SK-MEL-5 (cell line): ENCODE results near the gene ARNT2. TPM values are rescaled to one million over a fixed set of nuclear protein-coding genes. Genes with fewer than 3 reads are reported as not detected.

ENCODE experiments used
- DNase-seq: peaks from one replicate; pipeline ENCODE4 v3.0.0-alpha.2; 2016; ENCODE audit warnings: low read depth, low spot score
- in situ Hi-C: cut with HindIII; loops from 2 replicates; pipeline ENCODE4 v1.10.0; 2016; ENCODE audit warnings: low sequenced_read_pairs, high pct_unique_total_duplicates, low pct_unique_long_range_greater_than_20kb
- total RNA-seq: library from RNA; depleted of rRNA; stranded (reverse); fragments of >200 nt; shearing (Covaris generic); gene quantifications from 2 replicates; pipeline ENCODE4 v1.2.3, GENCODE V29; 2014

Gene ARNT2
- total RNA-seq, 1 experiment from 2014 or later, result 33.6 TPM

DNA sequence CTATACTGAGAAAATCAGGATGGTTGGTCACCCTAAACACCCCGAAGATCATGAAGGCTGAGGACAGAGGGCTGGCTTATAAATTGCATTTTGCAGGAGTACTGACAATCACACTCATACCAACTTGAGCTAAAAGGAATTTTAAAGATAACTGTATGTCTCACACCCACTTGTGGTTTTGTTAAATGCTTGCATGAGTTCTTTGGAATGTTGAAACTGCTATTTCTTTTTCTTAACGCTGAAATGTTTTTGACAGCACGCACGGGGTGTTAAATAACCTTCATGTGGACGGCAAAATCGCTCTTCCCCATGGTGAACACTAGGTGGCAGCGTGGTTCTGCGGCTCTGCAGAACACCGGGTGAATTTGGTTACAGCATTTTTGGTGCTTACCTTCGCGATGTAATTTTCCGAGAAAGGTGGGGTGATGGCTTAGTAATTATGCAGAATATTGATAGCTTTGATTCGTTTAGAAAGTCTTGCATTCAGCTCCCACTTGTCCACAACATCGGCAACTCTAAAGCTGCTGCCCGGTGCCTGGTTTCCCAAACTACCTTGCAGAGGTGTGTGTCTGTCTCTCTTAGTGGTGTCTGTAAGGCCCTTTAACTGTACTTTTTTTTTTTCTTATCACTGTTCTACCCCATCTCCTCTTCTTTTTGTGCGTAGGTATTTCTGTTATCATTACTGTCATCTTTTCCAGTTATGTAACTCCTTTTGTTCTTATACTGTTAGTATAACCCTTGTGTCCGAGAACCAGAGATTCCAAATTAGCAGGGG is 51.7 kb downstream of the ARNT2 start:
- in situ Hi-C loops, result no loop called here

DNA sequence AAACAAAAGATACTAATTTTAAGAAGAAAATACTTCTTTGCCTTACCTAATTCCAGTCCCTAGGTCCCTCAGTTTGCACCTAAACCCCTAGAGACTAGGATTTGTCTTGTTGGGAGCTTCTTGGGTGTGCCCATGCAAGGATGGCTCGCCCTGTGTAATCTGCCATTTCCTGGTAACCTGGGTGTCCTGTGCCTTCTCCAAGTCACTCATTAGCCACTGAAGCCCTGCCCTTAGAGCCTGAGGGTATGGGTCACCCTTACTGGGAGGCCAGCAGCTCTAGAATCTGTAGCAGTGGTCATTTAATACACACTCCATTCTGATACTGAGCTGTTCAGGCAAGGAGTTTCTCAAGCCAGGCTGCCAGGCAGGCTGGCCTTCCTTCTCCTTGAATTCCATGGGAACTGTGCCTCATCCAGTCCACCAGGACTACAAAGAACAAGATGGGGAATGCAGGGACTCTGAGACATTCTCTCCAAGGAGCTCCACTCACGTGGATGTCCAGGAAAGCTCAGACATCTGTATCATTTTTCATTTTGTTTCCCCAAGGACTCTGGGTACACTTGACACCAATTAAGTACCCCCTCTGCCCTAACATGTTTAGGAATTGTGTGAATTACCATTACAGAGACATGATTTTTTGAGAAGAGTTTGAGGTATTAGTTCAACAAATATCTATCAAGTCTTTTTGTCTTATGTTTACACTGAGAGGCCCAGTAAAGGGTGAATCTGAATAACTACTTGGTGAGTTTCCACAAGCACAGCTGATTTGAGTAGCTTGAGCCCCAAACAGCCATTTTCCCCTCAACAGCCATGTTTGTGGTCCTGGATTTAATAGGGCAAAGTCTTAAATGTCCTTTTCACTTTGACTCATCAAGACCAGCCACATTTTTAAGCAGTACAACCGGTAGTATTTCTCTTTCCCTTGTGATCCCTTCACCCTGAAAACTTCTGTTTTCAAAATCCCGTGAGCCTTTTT is 52.6 kb downstream of the ARNT2 start:
- in situ Hi-C loops, result no loop called here
- no peak for DNase-seq

More for the DNA sequence above, 51.7 kb downstream of the ARNT2 start:
- DNase-seq, result peak; percentile 71

DNA sequence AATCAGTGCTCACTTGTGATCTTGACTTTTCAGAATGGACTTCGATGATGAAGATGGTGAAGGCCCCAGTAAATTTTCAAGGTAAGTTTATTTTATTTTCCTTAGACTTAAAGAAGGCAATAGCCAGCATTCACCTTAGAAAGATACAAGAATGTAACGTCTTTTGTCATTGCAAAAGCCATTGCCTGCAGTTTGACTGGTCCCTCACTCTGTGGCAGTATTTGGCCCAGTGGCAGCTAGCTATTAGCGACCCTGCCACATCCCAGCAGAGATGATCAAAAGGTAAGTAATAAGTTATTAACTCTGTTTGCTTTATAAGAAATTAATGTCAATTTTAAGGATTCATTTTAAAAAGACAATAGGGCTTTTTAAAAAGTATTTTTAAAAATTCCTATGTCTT is 53.7 kb downstream of the ARNT2 start:
- in situ Hi-C loops, result no loop called here
- DNase-seq, result no peak

DNA sequence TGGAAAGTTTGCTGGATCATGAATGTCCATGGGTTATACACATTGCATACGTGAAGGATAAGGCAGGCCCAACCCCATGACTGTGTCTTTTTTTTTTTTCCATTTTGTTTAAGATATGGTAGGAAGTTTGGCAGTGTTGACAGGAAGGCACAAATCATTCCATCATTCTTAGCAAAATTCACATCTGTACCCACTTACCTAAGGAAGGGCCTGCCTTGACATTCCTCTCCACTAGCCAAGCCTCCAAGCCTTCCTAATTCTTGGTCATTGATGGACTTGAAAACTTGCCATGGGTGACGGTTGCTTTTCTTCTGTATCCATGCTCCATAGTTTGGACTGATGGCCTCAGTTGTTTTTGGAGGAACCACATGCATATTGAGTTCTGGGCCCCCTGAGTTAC is 54.4 kb downstream of the ARNT2 start:
- no peak for DNase-seq
- in situ Hi-C loops, result no loop called here

DNA sequence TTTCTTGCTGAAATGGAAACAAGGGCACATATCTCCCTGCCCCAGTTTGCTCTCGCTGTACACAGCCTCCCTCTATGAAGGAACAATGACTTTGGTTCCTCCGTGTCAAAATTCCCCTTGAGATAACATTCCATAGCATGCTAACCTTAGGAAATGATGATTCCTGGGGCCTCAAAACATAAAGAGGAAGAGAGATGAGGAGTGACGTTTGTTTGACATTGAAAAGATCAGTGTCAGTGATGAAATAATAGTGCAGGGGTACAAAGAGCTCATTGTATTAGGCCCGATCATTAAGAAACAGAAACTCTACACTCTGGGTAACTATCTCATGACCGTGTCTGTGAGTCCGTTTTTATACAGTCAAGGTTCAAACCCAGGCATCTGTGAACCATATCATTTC is 55.2 kb downstream of the ARNT2 start:
- in situ Hi-C loops, result no loop called here
- DNase-seq, result peak; percentile 95

DNA sequence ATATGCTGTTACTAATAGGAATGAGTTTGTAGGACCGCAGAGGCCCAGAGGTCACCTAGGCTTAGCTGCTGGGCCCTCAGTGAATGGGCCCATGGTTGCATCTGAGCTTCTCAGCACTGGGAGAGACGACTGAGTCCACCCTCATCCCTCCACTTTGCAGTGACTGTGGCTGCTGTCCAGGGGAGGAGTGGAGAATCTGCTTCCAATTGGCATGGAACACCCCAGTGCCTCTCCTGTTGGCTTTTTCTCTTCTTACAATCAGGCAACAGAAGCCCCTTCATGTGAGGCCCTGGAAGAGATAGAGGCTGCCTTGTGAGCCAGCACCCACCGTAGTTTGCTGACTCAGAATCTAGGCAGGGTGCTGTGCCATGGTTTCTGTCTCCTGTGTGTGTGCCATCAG is 55.6 kb downstream of the ARNT2 start:
- in situ Hi-C loops, result no loop called here
- DNase-seq, result no peak

DNA sequence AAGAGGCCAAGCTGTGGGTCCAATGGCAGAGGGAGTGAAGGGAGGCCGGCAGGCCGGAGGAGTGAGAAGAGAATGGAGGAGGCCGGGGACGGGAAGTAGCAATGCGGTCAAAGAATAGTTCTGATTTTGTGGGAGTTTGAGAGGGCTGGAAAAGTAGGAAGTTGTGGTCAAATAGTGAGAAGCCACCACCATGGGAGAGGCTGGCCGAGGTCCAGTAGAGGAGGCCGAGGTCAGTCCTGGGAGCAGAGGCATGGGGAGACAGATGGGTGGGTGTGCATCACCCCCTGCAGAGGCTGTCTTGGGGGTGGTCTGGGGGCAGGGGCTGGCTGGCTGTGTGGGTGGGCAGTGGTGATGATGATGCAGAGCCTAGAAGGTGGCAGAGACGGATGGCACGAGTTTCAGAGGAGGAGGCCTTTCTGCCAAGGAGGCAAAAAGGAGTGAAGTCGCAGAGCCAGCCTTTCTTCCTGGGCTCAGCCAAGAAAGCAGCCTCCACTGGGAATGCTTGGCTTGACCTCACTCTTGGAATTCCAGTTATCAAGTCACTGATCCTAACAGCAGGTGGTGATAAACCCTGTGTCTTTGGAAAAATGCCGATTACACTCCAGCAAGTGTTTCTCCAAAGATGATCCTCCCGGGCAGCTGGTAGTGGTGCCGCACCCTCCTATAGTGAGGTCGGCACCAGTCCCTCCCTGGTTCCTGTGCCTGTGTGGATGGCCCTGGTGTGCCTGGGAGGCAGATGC is 57.3 kb downstream of the ARNT2 start:
- no peak for DNase-seq
- in situ Hi-C loops, result no loop called here

DNA sequence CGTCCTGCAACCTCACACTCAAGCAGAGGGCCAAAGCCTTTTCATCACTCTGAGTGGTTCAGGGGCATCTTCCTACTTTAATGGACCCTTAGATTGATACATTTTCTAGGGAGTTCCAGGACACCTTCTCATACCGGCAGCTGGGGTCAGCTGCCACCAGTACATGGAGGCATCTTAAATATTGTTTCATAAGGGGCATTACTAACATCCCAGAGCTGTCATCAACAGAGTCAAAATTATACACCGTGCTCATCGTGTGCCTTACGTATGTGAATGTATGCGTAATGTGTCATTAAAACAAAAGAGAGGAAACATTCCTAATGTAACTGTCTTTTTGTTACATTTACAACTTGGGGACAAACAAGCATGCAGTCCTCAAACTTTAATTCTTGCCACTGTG is 57.9 kb downstream of the ARNT2 start:
- DNase-seq, result no peak
- in situ Hi-C loops, result no loop called here

DNA sequence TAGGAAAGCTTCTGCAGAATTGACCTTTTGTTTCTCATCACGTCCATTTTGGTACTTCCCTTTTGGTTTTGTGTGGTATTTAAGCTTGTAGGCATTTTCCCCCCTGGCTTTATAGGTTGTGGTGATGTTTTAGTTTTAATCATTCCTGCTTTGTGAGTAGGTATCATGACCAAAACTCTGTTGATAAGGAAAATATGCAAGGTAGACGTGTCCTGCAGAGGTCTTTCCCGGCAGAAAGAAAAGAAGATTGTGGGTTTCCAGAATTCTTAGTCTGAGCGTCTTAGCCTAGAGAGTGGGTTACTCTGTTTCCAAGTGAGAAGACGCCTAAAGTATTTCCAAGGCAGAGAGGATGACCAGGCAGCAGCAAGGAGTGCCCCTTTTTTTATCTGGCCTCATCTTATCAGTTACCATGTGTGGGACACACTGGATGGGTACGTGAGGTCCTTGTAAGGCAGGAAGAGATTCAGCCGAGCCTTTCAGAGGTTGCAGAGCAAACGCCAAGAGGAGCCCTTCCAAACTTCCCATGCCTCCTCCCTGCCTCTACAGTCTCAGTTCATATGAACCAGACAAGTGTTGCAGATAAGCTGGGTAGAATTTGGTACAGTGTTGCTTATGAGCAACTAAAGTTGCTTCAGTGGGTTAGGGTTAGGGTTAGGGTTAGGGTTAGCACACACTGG is 58.8 kb downstream of the ARNT2 start:
- no peak for DNase-seq
- in situ Hi-C loops, result no loop called here

DNA sequence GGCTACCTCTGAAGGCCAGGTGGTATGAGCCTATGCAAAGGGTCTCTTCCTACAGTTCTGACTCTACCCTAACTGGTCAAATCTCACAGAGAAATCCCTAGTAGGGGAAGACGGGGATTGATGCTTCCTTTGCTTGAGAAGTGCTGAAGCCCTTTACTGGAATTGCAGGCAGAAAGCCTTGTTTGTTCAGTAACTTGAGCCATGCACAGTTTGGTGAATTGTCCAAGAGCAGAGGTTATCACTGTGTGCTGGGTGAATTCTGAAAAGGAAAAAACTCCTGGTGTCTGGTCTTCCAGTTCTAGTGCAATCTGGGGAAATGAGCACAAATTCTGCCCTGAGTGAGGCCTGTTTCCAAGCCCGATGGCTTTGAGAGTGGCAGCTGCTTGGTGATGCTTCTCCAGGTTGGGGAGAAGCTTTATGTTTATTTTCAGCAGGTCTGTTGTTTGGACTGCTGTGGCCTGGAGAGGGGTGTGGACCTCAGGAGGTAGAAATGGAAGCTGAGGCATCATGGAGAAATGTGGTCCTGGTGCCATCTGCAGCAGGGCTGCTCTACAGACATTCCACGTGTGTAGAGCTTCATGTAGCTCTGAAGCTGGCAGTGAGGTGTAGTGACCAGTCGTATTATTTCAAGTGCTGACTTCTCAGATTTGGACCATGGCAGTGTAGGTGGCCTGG is 60.9 kb downstream of the ARNT2 start:
- DNase-seq, result no peak
- in situ Hi-C loops, result no loop called here

DNA sequence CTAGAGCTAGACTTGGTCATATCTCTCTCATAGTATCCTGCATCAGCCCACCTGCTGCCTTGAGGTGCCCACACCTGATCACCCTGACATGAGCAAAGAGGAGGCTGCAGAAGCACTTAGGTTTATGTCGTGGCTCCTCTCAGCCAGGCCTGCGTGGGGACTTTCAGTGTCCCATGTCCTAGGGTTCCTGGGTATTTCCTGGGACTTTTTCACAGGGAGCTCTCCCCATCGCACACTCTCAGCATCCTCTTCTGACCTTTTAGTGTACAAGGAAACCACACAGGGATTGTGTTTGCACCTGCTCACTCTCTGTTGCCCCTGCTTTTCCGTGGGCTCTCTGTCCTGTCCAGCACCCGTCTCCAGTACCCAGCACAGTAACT is 61.4 kb downstream of the ARNT2 start:
- in situ Hi-C loops, result no loop called here
- DNase-seq, result no peak

DNA sequence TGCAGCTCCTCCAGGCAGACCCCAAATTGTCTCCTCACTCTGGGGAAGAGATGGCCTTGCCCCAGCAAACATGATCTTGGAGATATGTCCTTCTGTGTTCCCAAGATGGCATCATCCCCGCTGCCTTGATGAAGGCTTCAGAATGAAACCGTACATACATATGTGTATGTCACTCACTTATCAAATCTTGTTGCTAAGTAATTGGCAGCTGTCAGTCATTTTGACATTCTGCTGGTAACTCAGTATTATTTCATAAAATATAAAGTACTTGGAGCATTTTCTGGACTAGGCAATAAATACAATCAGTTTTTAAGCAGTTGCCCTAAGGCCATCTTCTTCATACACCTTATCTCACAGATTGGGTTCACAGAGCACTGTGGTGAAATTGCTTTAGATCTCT is 62.4 kb downstream of the ARNT2 start:
- in situ Hi-C loops, result no loop called here
- no peak for DNase-seq

DNA sequence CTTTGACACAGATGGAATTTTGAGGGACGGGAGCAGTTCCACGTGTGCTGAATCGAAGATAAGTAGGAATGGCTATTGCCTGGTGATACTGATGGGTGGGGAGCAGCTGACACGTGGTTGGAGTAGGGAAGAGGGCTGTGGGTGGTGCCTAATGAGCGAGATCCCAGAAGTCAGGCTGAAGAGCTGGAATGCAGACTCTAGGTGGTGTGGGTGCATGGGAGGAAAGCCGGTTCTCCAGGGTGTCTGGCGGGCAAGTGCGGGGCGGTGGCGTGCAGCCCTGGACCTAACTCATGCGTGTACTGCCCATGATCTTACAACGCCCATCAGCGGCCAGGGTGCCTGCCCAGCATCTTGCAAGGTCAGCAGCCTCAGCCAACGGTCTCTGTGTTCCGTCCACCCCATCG is 63.1 kb downstream of the ARNT2 start:
- in situ Hi-C loops, result no loop called here
- DNase-seq, result no peak

DNA sequence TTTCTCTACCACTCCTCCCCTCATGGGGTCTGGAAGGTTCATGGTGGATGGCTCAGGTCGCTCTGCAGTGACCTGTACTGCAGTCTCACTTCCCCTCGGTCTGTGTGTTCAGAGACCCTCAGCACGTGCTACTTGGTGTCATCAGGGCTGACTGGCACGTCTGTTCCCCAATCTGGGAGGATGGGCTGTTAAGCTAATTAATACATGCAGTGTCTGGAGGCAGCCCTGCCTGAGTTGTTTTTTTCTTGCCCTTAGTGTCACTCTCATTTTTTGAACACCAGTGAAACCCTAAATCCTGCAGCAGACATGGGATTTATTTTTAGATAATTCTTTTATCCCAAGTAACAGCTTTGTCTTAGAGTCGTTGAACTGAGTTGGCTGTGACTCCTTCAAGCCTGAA is 64.6 kb downstream of the ARNT2 start:
- in situ Hi-C loops, result no loop called here
- DNase-seq, result no peak

DNA sequence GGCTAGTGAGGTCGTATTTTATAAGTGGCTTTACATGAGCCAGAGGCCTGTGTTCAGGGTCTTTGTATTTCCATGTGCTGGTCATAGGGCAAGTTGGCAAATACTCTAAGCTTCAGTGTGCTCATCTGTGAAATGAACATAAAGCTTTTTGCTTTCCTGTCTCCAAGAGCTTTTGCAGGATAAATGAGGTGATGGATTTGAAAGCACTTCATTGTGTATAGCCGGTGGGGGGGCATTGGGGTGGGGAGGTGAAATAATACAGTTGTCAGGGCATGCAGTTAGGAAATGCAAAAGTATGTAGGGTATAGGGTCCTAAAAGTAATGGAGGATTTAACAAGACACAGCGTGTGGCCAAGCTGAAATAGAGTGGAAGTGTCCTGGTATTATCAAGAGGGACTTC is 67.7 kb downstream of the ARNT2 start:
- in situ Hi-C loops, result no loop called here
- no peak for DNase-seq

DNA sequence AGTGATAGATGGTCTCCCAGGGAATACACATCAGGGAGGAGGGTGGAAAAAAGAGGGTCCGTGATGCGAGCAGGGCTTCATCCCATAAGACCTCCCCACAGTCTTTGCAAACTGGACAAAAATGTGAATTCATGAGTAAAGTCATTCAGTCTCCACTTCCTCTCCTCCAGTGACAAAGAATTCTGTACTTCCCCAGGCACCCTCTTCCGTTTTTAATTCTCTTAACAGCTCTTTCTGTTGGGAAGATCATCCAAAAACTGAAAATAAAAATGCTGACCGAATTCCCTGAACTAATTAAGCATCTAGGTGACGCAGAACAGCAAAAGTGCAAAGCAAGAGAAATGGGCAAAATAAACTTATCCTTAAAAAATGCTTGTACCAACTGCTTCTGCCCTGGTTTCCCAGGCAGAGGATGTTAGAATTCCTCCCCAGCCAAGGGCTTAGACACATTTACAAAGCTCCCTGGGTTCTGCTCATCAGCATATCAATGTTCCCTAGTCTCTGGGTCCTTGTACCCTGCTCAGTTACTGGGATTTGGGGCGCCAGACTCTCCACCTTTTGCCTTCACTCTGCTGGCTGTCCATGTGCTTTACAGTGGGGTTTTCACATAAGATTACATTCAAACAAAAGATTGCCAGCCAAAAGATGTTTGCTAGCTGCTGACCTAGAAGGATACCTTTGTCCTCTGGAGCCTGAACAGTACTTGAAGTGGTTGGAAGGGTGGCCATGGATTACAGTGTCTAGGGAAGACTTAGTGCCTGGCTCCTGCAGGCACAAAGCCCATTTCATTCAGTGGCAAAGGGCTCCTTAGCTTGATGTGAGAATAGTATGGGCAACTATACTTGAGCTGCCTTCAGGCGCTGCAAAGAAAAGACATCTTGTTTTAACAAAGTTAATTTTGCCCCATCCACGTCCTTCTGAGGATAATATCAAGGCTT is 69.4 kb downstream of the ARNT2 start:
- DNase-seq, result no peak
- in situ Hi-C loops, result no loop called here
